Subcutaneous abdominal adipose tissue (tissue), 5 donors: Measurements from ENCODE around the gene SHQ1.
A peak's percentile ranks its signal among the peaks of the same experiment; 100 is the strongest.

Experiments used
- H3K27ac ChIP-seq: one replicate; pipeline ENCODE4 v1.7.0; 2013; ENCODE audit warnings: low read depth, mild to moderate bottlenecking, inconsistent platforms, low read length, moderate library complexity
- H3K27me3 ChIP-seq, 5 donors: one replicate each; pipeline ENCODE4 v1.7.0; 2013; ENCODE audit warnings: low read length in 5 of 5, inconsistent platforms in 1 of 5; ENCODE audit not compliant: control insufficient read depth in 5 of 5, insufficient read depth in 4 of 5
- H3K36me3 ChIP-seq, 5 donors: one replicate each; pipeline ENCODE4 v1.7.0; 2013; ENCODE audit warnings: low read length in 5 of 5; ENCODE audit not compliant: control insufficient read depth in 5 of 5, insufficient read depth in 5 of 5
- H3K4me1 ChIP-seq, 5 donors: one replicate each; pipeline ENCODE4 v1.7.0; 2013; ENCODE audit warnings: low read length in 5 of 5, mild to moderate bottlenecking in 3 of 5, moderate library complexity in 1 of 5; ENCODE audit not compliant: control insufficient read depth in 5 of 5, insufficient read depth in 5 of 5
- H3K4me3 ChIP-seq, 5 donors: one replicate each; pipeline ENCODE4 v1.7.0; 2013; ENCODE audit warnings: low read length in 5 of 5, low read depth in 1 of 5
- H3K9ac ChIP-seq, 5 donors: one replicate each; pipeline ENCODE4 v1.7.0; 2013; ENCODE audit warnings: low read length in 5 of 5, mild to moderate bottlenecking in 4 of 5, moderate library complexity in 3 of 5
- H3K9me3 ChIP-seq, 5 donors: one replicate each; pipeline ENCODE4 v1.7.0; 2013; ENCODE audit warnings: low read length in 5 of 5; ENCODE audit not compliant: control insufficient read depth in 5 of 5
- donor health status: healthy.
- donor health status: healthy.
- donor health status: healthy.
- donor health status: healthy.
- donor health status: healthy.

The SHQ1 gene

DNA sequence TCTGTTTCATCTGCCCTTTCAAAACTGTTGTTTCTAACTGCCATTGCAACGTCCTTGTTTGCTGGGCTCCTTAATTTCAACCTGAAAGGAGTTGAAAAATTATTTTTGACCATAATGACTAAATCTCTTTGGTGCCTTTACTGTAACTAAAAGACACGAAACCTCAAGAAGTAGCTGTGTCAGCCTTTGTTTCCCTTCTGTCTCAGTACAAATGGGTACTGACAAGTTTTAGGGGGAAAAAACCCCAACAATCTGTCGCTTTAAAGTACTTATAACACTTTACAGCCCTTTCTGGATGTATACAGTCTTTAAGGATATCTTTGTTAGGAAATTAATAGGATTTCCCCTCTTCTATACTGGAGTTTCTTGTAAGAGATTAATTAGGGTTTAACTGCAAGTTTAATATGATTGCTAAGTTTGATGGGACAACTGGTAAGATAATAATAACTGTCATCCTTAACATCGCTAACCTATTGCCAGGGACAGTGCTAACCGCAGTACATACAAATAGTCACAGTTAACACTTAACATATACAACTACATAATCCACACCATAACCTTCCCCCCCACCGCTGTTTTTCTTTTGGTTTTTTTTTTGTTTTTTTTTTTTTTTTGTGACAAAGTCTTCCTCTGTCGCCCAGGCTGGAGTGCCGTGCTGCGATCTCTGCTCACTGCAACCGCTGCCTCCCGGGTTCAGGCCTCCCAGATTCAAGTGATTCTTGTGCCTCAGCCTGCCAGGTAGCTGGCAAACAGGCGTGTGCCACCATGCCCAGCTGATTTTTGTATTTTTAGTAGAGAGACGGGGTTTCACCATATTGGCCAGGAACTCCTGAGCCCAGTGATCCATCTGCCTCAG, 41.3 kb upstream of the SHQ1 start:
- Histone ChIP-seq H3K4me3 (peak overlapping the region in 3 of 5 donors; percentile 62 to 69 (median 63)), H3K36me3 (no peaks in the 10 kb centered on the region), H3K27me3 (peaks cover 0 to 5% (median 3%) of the 10 kb centered on the region in 5 donors), H3K9me3 (no peaks in the 10 kb centered on the region), H3K27ac (no peak overlapping the region), H3K9ac (peak overlapping the region in 2 of 5 donors; percentile 31 to 49), H3K4me1 (peaks cover 3 to 63% (median 39%) of the 10 kb centered on the region in 5 donors)

DNA sequence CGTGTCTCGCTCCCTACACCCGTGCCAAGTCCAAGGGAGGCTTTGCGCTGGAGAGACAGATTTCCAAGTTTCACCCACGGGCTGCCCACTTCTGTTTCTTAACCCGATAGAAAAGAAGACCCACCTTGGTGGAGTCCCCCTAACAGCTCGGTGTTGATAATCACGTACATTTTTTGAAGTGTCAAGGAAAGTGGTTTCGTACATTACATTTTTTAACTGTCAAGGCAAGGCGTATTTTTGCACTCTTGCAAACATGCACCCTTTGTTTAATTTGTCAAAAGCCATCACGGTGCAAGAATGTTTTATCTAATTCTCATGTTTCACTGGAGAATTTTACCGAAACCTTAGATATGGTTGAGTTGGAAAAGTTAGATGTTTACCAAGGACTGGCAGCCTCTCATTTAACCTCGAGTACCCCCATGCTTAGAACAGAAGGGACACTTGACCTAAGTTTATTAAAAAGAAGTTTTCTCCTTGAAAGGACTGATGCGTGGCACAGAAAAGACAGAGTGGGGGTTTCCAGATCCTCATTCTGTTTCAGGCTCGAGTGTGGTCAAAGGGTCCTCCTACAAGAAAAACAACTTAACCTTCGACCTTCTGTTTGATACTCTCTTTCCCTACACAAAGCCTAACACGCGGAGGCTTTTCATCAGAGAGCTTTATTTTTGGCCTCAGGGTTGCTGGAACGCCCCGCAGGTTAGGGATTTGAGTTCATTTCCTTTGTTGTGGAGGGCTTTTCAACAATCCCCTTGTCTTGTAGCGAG, 40.5 kb upstream of the SHQ1 start:
- Histone ChIP-seq H3K9ac (peak overlapping the region in 4 of 5 donors; percentile 24 to 69 (median 58)), H3K36me3 (no peaks in the 10 kb centered on the region), H3K4me3 (peak overlapping the region; percentile 41 to 78 (median 63)), H3K4me1 (peaks cover 3 to 63% (median 39%) of the 10 kb centered on the region in 5 donors), H3K27ac (peak overlapping the region; percentile 68), H3K9me3 (no peaks in the 10 kb centered on the region), H3K27me3 (peaks cover 0 to 5% (median 3%) of the 10 kb centered on the region in 5 donors)

DNA sequence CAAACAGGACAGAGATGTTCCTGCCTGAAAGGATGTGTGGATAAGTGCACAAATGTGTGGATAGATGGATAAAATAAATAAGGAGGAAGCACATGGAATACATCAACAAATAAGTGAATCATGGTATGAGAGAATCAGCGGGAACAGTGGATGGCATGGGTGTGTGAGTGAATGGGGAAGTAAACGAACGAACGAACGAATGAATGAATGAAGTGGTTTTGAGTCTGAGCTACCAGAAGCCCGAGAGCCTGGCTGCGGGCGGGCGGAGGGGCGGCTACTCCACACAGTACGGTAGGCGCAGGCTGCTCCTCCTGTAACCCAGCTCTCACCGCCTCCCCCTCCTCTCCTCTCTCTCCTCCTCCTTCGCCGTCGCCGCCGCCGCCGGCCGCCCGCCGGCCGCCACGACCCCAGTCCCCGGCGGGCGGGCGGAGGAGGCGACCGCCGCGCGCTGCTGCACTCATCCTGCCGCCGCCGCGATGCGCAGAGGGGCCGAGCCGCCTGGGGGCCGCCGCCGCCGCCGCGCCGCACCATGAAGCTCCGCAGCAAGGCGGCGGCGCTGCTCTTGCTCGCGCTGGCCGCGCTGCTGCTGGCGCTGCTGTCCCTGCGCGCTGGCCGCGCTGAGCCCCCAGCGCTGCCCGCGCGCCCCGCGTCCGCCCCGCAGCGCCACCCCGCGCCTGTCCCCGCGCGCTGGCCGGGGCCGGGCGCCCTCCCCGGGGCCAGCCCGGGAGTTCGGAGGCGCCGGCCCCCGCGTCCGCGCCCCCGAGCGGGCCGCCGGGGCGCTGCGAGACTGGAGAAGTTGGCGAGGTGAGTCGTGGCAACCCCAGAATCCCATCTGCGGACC, 39.7 kb upstream of the SHQ1 start, which contains the start of gene GXYLT2:
GXYLT2 (plus strand) TSS at position 342 of the 841 bp plus-strand sequence; CDS start at position 530, 188 bp downstream.
- peak within 1 kb of the TSS in 4 of 5 donors; percentile 24 to 69 (median 58) for H3K9ac ChIP-seq
- peak within 1 kb of the TSS; percentile 56 to 80 (median 73) for H3K4me3 ChIP-seq
- peaks cover 0 to 5% (median 3%) of the 10 kb centered on the region in 5 donors for H3K27me3 ChIP-seq
- peaks cover 3 to 56% (median 39%) of the 10 kb centered on the region in 5 donors for H3K4me1 ChIP-seq
- H3K27ac ChIP-seq, result peak within 1 kb of the TSS; percentile 71
- H3K36me3 ChIP-seq, result no peaks in the 10 kb centered on the region
- H3K9me3 ChIP-seq, result peaks cover 0 to 3% (median 0%) of the 10 kb centered on the region in 5 donors

DNA sequence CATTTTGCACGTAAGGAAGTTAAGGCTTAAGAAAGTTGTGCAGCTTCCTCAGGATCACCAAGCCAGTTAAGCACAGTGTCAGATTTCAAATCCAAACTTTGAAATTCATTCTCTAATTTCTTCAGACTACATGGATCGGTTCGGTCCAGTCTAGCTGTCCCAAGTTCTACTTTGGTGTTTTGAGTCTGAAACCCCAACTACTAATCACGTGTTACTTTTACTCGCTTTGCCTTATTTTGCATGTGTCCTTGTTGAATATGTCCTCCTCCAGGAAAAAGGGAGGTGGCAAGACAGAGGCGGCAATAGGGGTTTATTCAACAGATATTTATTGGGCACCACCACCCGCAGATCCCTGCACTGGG, 39.1 kb upstream of the SHQ1 start:
- H3K36me3 ChIP-seq, result no peaks in the 10 kb centered on the region
- H3K4me1 ChIP-seq, result peaks cover 0 to 50% (median 33%) of the 10 kb centered on the region in 5 donors
- H3K27me3 ChIP-seq, result peaks cover 0 to 5% (median 3%) of the 10 kb centered on the region in 5 donors
- H3K9ac ChIP-seq, result peak overlapping the region in 2 of 5 donors; percentile 48 to 57
- peaks cover 0 to 3% (median 0%) of the 10 kb centered on the region in 5 donors for H3K9me3 ChIP-seq
- peak overlapping the region; percentile 56 to 80 (median 73) for H3K4me3 ChIP-seq
- peak overlapping the region; percentile 71 for H3K27ac ChIP-seq

DNA sequence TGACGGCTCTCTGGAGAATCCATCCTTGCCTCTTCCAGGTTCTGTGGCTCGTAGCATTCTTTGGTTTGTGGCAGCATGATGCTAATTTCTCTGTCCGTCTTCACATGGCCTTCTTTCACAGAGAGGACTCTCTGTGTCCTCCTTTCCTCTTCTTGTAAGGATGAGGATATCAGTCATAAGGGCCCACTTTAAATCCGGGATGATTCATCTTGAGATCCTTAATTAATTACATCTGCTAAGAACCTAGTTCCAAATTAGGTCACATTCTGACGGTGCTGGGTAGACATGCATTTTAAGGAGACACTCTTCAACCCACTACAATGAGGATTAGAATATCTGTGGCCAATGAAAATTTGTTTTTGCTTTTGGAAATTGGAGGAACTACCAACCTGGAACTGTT, 23.9 kb upstream of the SHQ1 start:
- Histone ChIP-seq H3K4me1 (no peaks in the 10 kb centered on the region), H3K9me3 (no peaks in the 10 kb centered on the region), H3K36me3 (no peaks in the 10 kb centered on the region), H3K27ac (no peak overlapping the region), H3K4me3 (no peak overlapping the region), H3K9ac (no peak overlapping the region), H3K27me3 (no peaks in the 10 kb centered on the region)

DNA sequence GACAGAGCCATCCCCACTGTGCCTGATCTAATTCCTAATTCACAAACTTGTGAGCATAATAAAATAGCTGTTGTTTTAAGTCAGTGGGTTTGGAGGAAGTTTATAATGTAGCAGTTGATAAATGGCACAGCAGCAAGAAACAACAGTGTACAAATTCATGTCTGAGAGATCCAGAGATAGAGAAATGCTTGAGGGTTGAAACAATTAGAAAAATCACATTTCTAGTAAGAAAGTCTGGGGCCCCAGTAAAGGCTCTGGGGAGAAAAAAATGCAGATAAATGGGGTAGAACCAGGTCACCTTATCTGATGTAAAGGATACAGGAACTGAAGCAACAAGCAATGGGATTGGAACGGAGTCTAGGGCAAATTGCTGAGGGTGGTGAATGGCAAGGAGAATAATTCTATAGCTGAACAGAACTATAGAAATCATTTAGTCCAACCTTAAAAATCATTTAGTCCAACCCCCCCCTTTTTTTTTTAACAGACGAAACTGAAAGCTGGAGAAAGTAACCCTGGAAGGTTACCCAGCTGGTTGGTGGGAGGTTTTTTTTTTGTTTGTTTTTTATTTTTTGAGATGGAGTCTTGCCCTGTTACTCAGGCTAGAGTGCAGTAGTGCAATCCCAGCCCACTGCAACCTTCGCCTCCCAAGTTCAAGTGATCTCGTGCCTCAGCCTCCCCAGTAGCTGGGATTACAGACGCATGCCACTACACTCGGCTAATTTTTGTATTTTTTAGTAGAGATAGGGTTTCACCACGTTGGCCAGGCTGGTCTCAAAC, 14.3 kb upstream of the SHQ1 start:
- no peaks in the 10 kb centered on the region for H3K9me3 ChIP-seq
- H3K27ac ChIP-seq, result no peak overlapping the region
- no peaks in the 10 kb centered on the region for H3K36me3 ChIP-seq
- no peaks in the 10 kb centered on the region for H3K27me3 ChIP-seq
- no peaks in the 10 kb centered on the region for H3K4me1 ChIP-seq
- no peak overlapping the region for H3K9ac ChIP-seq
- no peak overlapping the region for H3K4me3 ChIP-seq

DNA sequence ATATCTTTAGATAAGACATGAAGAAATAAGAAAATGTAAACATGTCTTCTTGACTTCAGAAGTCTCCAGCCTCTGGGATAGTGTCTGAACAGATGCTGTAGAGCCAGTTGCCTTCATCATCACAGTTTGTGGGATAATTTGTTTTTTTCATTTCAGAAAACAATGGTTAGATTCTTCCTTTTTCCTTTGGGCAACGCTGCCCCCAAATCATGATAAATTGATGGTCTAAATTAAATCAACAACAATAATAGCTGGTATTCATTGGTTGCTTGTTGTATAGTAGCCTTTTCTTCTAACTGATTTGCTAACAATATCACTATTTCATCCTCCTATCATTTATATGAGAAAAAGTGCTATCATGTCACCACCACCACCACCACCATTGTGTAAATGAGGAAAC, 12.6 kb upstream of the SHQ1 start:
- Histone ChIP-seq H3K9ac (no peak overlapping the region), H3K4me1 (no peaks in the 10 kb centered on the region), H3K27ac (no peak overlapping the region), H3K36me3 (no peaks in the 10 kb centered on the region), H3K9me3 (no peaks in the 10 kb centered on the region), H3K4me3 (no peak overlapping the region), H3K27me3 (no peaks in the 10 kb centered on the region)

DNA sequence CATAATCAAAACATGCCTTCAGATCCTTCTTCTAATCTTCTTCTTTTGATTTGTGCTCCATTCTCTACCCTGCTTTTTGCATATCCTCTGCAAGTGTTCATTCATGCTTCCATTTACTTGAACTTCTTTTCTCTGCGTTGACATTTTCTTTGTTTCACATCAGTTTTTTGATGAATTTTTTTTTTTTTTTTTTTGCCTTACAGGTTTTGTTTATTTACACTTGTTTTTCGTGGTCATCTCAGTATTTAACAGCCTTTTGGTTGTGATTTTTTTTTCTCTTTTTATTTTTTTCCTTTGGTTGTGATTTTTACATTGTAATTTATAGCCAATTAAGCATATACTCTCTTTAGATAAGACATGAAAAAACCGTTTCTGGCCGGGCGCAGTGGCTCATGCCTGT, 11.8 kb upstream of the SHQ1 start:
- Histone ChIP-seq H3K27me3 (no peaks in the 10 kb centered on the region), H3K9ac (no peak overlapping the region), H3K9me3 (no peaks in the 10 kb centered on the region), H3K27ac (no peak overlapping the region), H3K4me1 (no peaks in the 10 kb centered on the region), H3K4me3 (no peak overlapping the region), H3K36me3 (no peaks in the 10 kb centered on the region)

DNA sequence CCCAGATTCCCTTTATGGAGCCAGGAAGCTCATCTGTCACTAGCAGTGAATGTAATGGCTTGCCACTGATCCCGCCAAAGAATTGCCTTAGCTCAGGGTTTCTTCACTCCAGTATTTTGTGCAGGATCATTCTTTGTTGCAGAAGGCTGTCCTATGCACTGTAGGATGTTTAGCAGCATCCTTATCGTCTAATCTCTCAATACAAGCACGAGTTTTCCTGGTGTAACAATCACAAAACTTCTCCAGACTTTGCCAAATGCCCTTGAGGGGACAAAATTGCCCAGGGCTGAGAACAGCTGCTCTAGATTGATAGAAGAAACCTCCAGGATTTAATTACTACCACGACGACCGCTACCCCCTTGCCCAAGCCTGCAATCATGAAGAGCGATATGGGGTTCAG, 6.8 kb upstream of the SHQ1 start:
- Histone ChIP-seq H3K9ac (no peak overlapping the region), H3K36me3 (no peaks in the 10 kb centered on the region), H3K27me3 (no peaks in the 10 kb centered on the region), H3K9me3 (no peaks in the 10 kb centered on the region), H3K4me1 (no peaks in the 10 kb centered on the region), H3K4me3 (no peak overlapping the region), H3K27ac (no peak overlapping the region)
